Body of pancreas (tissue), 4 donors: ENCODE results near the gene PLCB4. TPM values are rescaled to one million over a fixed set of nuclear protein-coding genes. Genes with fewer than 3 reads are reported as not detected.
A peak's percentile ranks its signal among the peaks of the same experiment; 100 is the strongest.

Source experiments
- ATAC-seq: fragments of 150-250 bp; one replicate; pipeline ENCODE4 v1.9.1; 2016
- DNase-seq, 4 donors: peaks; one replicate each; pipeline ENCODE4 v3.0.0-alpha.2; 2019
- H3K27ac ChIP-seq, 4 donors: fragments of 200-600 bp; sonication (generic); 1 replicate in 3 of 4; 2 replicates in 1 of 4; pipeline versions ENCODE4 v1.5.1 to v1.6.1; 2016 to 2019; ENCODE audit warnings: mild to moderate bottlenecking in 1 of 4, mixed read lengths in 1 of 4, moderate library complexity in 1 of 4
- H3K27me3 ChIP-seq, 2 donors: fragments of 200-600 bp; sonication (generic); one replicate each; pipeline ENCODE4 v1.6.0; 2016; ENCODE audit warnings: mild to moderate bottlenecking in 1 of 2
- H3K36me3 ChIP-seq, 2 donors: fragments of 200-600 bp; sonication (generic); replicated peaks in 1 of 2; 2 replicates each; pipeline ENCODE4 v1.5.1; 2016; ENCODE audit warnings: low read depth in 2 of 2; ENCODE audit not compliant: insufficient read depth in 1 of 2
- H3K4me1 ChIP-seq: fragments of 200-600 bp; sonication (generic); one replicate; pipeline ENCODE4 v1.6.0; 2016
- H3K4me3 ChIP-seq, 2 donors: fragments of 200-600 bp; sonication (generic); 1 replicate in 1 of 2; 2 replicates in 1 of 2; pipeline ENCODE4 v1.5.1; 2016 to 2019
- H3K9me3 ChIP-seq, 3 donors: fragments of 200-600 bp; sonication (generic); 1 replicate in 2 of 3; 2 replicates in 1 of 3; pipeline ENCODE4 v1.5.1; 2016
- CTCF ChIP-seq, 7 experiments: fragments of 450-650 bp in 4 of 7; fragments of 200-600 bp in 3 of 7; sonication (generic) in 3 of 7; IDR thresholded peaks; one replicate each; pipeline ENCODE4 v1.5.1; 2016 to 2019; ENCODE audit warnings: antibody characterized with exemption in 7 of 7
- POLR2A ChIP-seq, 3 donors: fragments of 450-650 bp; IDR thresholded peaks; one replicate each; pipeline ENCODE4 v1.6.1; 2016; ENCODE audit warnings: antibody characterized with exemption in 3 of 3, mild to moderate bottlenecking in 2 of 3
- WGBS, 2 donors: methylation state at CpG; one replicate each; pipeline ENCODE4 v1.1.5; 2017; 5-methylcytosine and 5-hydroxymethylcytosine counted together
- intact Hi-C: fragments of 100-400 bp; cut with DNase I; formaldehyde crosslinking; loops from one replicate; pipeline ENCODE4 v1.15.1; 2023
- total RNA-seq, 2 donors: library from RNA; depleted of rRNA; stranded (reverse); fragments of >200 nt; gene quantifications; one replicate each; pipeline ENCODE4 v1.1.0, GENCODE V29; 2016

PLCB4 gene
- total RNA-seq, 2 donors from 2014 or later: 1.3 to 3.4 TPM

- ATAC-seq (no peak), DNase-seq (no peak)
- no peak for TF ChIP-seq POLR2A (IDR thresholded peaks at IDR 0.05)
- TF ChIP-seq CTCF (IDR thresholded peaks at IDR 0.05): no peak
- Histone ChIP-seq H3K4me1 (no peaks in the 10 kb centered on the region), H3K36me3 (no peaks in the 10 kb centered on the region), H3K27me3 (no peaks in the 10 kb centered on the region), H3K4me3 (no peak overlapping the region), H3K27ac (no peak overlapping the region), H3K9me3 (no peaks in the 10 kb centered on the region)
- intact Hi-C loops: no loop called here
- 41 to 46% methylated on average over 3 of the region's 3 CpGs for WGBS, 2 donors
These were observed 145.8 kb downstream of the PLCB4 start for GRCh38 chr20:9214685-9215084.

GRCh38 chr20:9215539-9215938 is 146.7 kb downstream of the PLCB4 start:
- intact Hi-C loops: no loop called here
- Histone ChIP-seq H3K27me3 (no peaks in the 10 kb centered on the region), H3K27ac (no peak overlapping the region), H3K36me3 (no peaks in the 10 kb centered on the region), H3K4me1 (no peaks in the 10 kb centered on the region), H3K9me3 (no peaks in the 10 kb centered on the region), H3K4me3 (no peak overlapping the region)
- WGBS, 2 donors: 73 to 85% methylated on average over 2 of the region's 2 CpGs
- DNase-seq: no peak
- no peak for TF ChIP-seq POLR2A (IDR thresholded peaks at IDR 0.05)
- ATAC-seq: no peak

GRCh38 chr20:9218531-9218961 is 149.7 kb downstream of the PLCB4 start:
- H3K27me3 ChIP-seq: no peaks in the 10 kb centered on the region
- ATAC-seq (peak; percentile 40), DNase-seq (no peak)
- TF ChIP-seq POLR2A (IDR thresholded peaks at IDR 0.05) (no peak), CTCF (IDR thresholded peaks at IDR 0.05) (no peak)
- no peaks in the 10 kb centered on the region for H3K36me3 ChIP-seq
- H3K9me3 ChIP-seq: no peaks in the 10 kb centered on the region
- 66 to 73% methylated on average over 6 of the region's 6 CpGs for WGBS, 2 donors
- no peak overlapping the region for H3K27ac ChIP-seq
- no peak overlapping the region for H3K4me3 ChIP-seq
- intact Hi-C loops: no loop called here
- no peaks in the 10 kb centered on the region for H3K4me1 ChIP-seq

GRCh38 chr20:9220874-9221547 is 152.1 kb downstream of the PLCB4 start:
- Histone ChIP-seq H3K9me3 (no peaks in the 10 kb centered on the region), H3K4me3 (no peak overlapping the region), H3K27ac (no peak overlapping the region), H3K36me3 (no peaks in the 10 kb centered on the region), H3K27me3 (no peaks in the 10 kb centered on the region), H3K4me1 (no peaks in the 10 kb centered on the region)
- 66 to 72% methylated on average over 6 of the region's 6 CpGs for WGBS, 2 donors
- intact Hi-C loops: no loop called here
- DNase-seq: no peak
- ATAC-seq: no peak
- TF ChIP-seq CTCF (IDR thresholded peaks at IDR 0.05) (no peak), POLR2A (IDR thresholded peaks at IDR 0.05) (no peak)

GRCh38 chr20:9223296-9223695 is 154.4 kb downstream of the PLCB4 start:
- no peaks in the 10 kb centered on the region for H3K9me3 ChIP-seq
- no peak overlapping the region for H3K4me3 ChIP-seq
- no peak for ATAC-seq
- no peaks in the 10 kb centered on the region for H3K36me3 ChIP-seq
- H3K27me3 ChIP-seq: no peaks in the 10 kb centered on the region
- no peak overlapping the region for H3K27ac ChIP-seq
- 80 to 83% methylated on average over 4 of the region's 4 CpGs for WGBS, 2 donors
- H3K4me1 ChIP-seq: no peaks in the 10 kb centered on the region
- TF ChIP-seq CTCF (IDR thresholded peaks at IDR 0.05): no peak
- no peak for TF ChIP-seq POLR2A (IDR thresholded peaks at IDR 0.05)
- intact Hi-C loops: no loop called here
- DNase-seq: no peak
